Measurements from ENCODE around the gene SLC35G2. TPM values are rescaled to one million over a fixed set of nuclear protein-coding genes. Genes with fewer than 3 reads are reported as not detected.

Gene SLC35G2
- total RNA-seq, 1 donor from 2014 or later: 7.1 TPM

GRCh38 chr3:136835089-136835812 is 16.3 kb downstream of the SLC35G2 start:
- Mint-ChIP-seq H3K4me3 (ENCODE audit: unreplicated experiment) (no peak overlapping the region), H3K9me3 (ENCODE audit: unreplicated experiment) (no peaks in the 10 kb centered on the region), H3K4me1 (ENCODE audit: unreplicated experiment) (peaks cover 31% of the 10 kb centered on the region), H3K36me3 (ENCODE audit: unreplicated experiment) (peaks cover 6% of the 10 kb centered on the region), H3K27ac (ENCODE audit: unreplicated experiment) (no peak overlapping the region), H3K27me3 (ENCODE audit: unreplicated experiment) (no peaks in the 10 kb centered on the region)
- TF ChIP-seq CTCF (IDR thresholded peaks at IDR 0.05): no peak
- no peak for DNase-seq (ENCODE audit: extremely low spot score, unreplicated experiment)

- H3K36me3 Mint-ChIP-seq (ENCODE audit: unreplicated experiment): peaks cover 6% of the 10 kb centered on the region
- peaks cover 31% of the 10 kb centered on the region for H3K4me1 Mint-ChIP-seq (ENCODE audit: unreplicated experiment)
- H3K4me3 Mint-ChIP-seq (ENCODE audit: unreplicated experiment): no peak overlapping the region
- H3K27ac Mint-ChIP-seq (ENCODE audit: unreplicated experiment): no peak overlapping the region
- H3K27me3 Mint-ChIP-seq (ENCODE audit: unreplicated experiment): no peaks in the 10 kb centered on the region
- no peak for TF ChIP-seq CTCF (IDR thresholded peaks at IDR 0.05)
- DNase-seq (ENCODE audit: extremely low spot score, unreplicated experiment): no peak
- H3K9me3 Mint-ChIP-seq (ENCODE audit: unreplicated experiment): no peaks in the 10 kb centered on the region
Observed at GRCh38 chr3:136835813-136836510, 17.0 kb downstream of the SLC35G2 start.

- H3K9me3 Mint-ChIP-seq (ENCODE audit: unreplicated experiment): no peaks in the 10 kb centered on the region
Observed at GRCh38 chr3:136836511-136837156, 17.7 kb downstream of the SLC35G2 start.

GRCh38 chr3:136838641-136839555 is 20.0 kb downstream of the SLC35G2 start:
- Mint-ChIP-seq H3K27ac (ENCODE audit: unreplicated experiment) (peak overlapping the region; percentile 45), H3K9me3 (ENCODE audit: unreplicated experiment) (no peaks in the 10 kb centered on the region), H3K36me3 (ENCODE audit: unreplicated experiment) (peaks cover 15% of the 10 kb centered on the region), H3K4me1 (ENCODE audit: unreplicated experiment) (peaks cover 31% of the 10 kb centered on the region), H3K27me3 (ENCODE audit: unreplicated experiment) (no peaks in the 10 kb centered on the region), H3K4me3 (ENCODE audit: unreplicated experiment) (no peak overlapping the region)
- TF ChIP-seq CTCF (IDR thresholded peaks at IDR 0.05): no peak
- no peak for DNase-seq (ENCODE audit: extremely low spot score, unreplicated experiment)

More at GRCh38 chr3:136836511-136837156, 17.7 kb downstream of the SLC35G2 start:
- TF ChIP-seq CTCF (IDR thresholded peaks at IDR 0.05): no peak
- H3K4me3 Mint-ChIP-seq (ENCODE audit: unreplicated experiment): no peak overlapping the region
- no peaks in the 10 kb centered on the region for H3K27me3 Mint-ChIP-seq (ENCODE audit: unreplicated experiment)
- no peak overlapping the region for H3K27ac Mint-ChIP-seq (ENCODE audit: unreplicated experiment)
- peaks cover 31% of the 10 kb centered on the region for H3K4me1 Mint-ChIP-seq (ENCODE audit: unreplicated experiment)
- no peak for DNase-seq (ENCODE audit: extremely low spot score, unreplicated experiment)
- peaks cover 6% of the 10 kb centered on the region for H3K36me3 Mint-ChIP-seq (ENCODE audit: unreplicated experiment)

Data from osteocyte (in vitro differentiated cells).